Calu3 (cell line): ENCODE results near the gene DSE. TPM values are rescaled to one million over a fixed set of nuclear protein-coding genes. Genes with fewer than 3 reads are reported as not detected.

Source experiments
- BruUV-seq: library from RNA; stranded (reverse); fragments of 400-500 nt; replicated peaks from 2 replicates; lab custom pipeline; 2021; lab: Mats Ljungman, UMichigan
- CTCF ChIA-PET: fragments of 300-600 bp; sonication (Branson Sonifier 250); formaldehyde crosslinking; loops from one replicate; lab custom pipeline; 2022; ENCODE audit warnings: antibody characterized with exemption; lab: Charles Lee
- DNase-seq: peaks from one replicate; pipeline ENCODE4 v3.0.0; 2022
- H3K27ac Mint-ChIP-seq: one replicate; pipeline ENCODE4 v1.8.0; 2022; ENCODE audit warnings: mixed read lengths; ENCODE audit not compliant: unreplicated experiment
- H3K27me3 Mint-ChIP-seq: one replicate; pipeline ENCODE4 v1.8.0; 2022; ENCODE audit warnings: mixed read lengths; ENCODE audit not compliant: unreplicated experiment
- H3K36me3 Mint-ChIP-seq: one replicate; pipeline ENCODE4 v1.8.0; 2022; ENCODE audit warnings: mild to moderate bottlenecking, moderate library complexity, mixed read lengths; ENCODE audit not compliant: insufficient read depth, unreplicated experiment
- H3K4me1 Mint-ChIP-seq: one replicate; pipeline ENCODE4 v1.8.0; 2022; ENCODE audit warnings: mild to moderate bottlenecking, low read depth, mixed read lengths; ENCODE audit not compliant: unreplicated experiment
- H3K4me3 Mint-ChIP-seq: one replicate; pipeline ENCODE4 v1.8.0; 2022; ENCODE audit warnings: mild to moderate bottlenecking, low read depth, moderate library complexity, mixed read lengths; ENCODE audit not compliant: unreplicated experiment
- H3K9me3 Mint-ChIP-seq: one replicate; pipeline ENCODE4 v1.8.0; 2022; ENCODE audit warnings: low read depth, mixed read lengths; ENCODE audit not compliant: unreplicated experiment
- intact Hi-C: fragments of 100-400 bp; cut with micrococcal nuclease; formaldehyde crosslinking; loops from one replicate; pipeline ENCODE4 v1.10.0; 2022; ENCODE audit not compliant: unreplicated experiment
- total RNA-seq: library from RNA; stranded (reverse); gene quantifications from 2 replicates; pipeline ENCODE4 v1.2.3, GENCODE V29; 2022
- TF ChIP-seq, protein P1 (sequence below): fragments of 200-600 bp; IDR thresholded peaks from one replicate; pipeline ENCODE4 v1.8.0; 2022; ENCODE audit warnings: antibody characterized with exemption; ENCODE audit not compliant: unreplicated experiment

Gene DSE
- total RNA-seq, 1 experiment from 2014 or later: 43.8 TPM

GRCh38 chr6:116447052-116447451, 76.3 kb downstream of the DSE start:
- Mint-ChIP-seq H3K36me3 (peaks cover 12% of the 10 kb centered on the region), H3K9me3 (no peaks in the 10 kb centered on the region), H3K27ac (no peak overlapping the region), H3K27me3 (no peaks in the 10 kb centered on the region), H3K4me3 (no peak overlapping the region), H3K4me1 (peaks cover 61% of the 10 kb centered on the region)
- TF ChIP-seq, protein P1, sequence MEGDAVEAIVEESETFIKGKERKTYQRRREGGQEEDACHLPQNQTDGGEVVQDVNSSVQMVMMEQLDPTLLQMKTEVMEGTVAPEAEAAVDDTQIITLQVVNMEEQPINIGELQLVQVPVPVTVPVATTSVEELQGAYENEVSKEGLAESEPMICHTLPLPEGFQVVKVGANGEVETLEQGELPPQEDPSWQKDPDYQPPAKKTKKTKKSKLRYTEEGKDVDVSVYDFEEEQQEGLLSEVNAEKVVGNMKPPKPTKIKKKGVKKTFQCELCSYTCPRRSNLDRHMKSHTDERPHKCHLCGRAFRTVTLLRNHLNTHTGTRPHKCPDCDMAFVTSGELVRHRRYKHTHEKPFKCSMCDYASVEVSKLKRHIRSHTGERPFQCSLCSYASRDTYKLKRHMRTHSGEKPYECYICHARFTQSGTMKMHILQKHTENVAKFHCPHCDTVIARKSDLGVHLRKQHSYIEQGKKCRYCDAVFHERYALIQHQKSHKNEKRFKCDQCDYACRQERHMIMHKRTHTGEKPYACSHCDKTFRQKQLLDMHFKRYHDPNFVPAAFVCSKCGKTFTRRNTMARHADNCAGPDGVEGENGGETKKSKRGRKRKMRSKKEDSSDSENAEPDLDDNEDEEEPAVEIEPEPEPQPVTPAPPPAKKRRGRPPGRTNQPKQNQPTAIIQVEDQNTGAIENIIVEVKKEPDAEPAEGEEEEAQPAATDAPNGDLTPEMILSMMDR: no peak
- intact Hi-C loops: loop anchor here (2.0 kb wide), 1 partner anchor 64 kb away; the partner anchor contains the start of gene CALHM5
- CTCF ChIA-PET: interaction anchor here (0.8 to 1.9 kb wide), 5 partner anchors 36 to 178 kb away, joined by 3 to 9 read pairs (median 3); partner anchors contain the start of gene CALHM5
- DNase-seq: peak; percentile 8
- no TSS peak for BruUV-seq

GRCh38 chr6:116447496-116448011, 76.8 kb downstream of the DSE start:
- BruUV-seq: no TSS peak
- Mint-ChIP-seq H3K27ac (no peak overlapping the region), H3K9me3 (no peaks in the 10 kb centered on the region), H3K36me3 (peaks cover 12% of the 10 kb centered on the region), H3K27me3 (no peaks in the 10 kb centered on the region), H3K4me1 (peaks cover 61% of the 10 kb centered on the region), H3K4me3 (no peak overlapping the region)
- intact Hi-C loops: loop anchor here (2.0 kb wide), 1 partner anchor 63 kb away; the partner anchor contains the start of gene CALHM5
- TF ChIP-seq, protein P1: no peak
- CTCF ChIA-PET: interaction anchor here (1.9 kb wide), 1 partner anchor 160 kb away, joined by 9 read pairs; no protein-coding TSS in a partner anchor
- no peak for DNase-seq

GRCh38 chr6:116449565-116449964, 78.8 kb downstream of the DSE start:
- H3K36me3 Mint-ChIP-seq: peaks cover 12% of the 10 kb centered on the region
- no peaks in the 10 kb centered on the region for H3K9me3 Mint-ChIP-seq
- no peak overlapping the region for H3K27ac Mint-ChIP-seq
- H3K27me3 Mint-ChIP-seq: no peaks in the 10 kb centered on the region
- BruUV-seq: no TSS peak
- H3K4me1 Mint-ChIP-seq: peaks cover 65% of the 10 kb centered on the region
- DNase-seq: no peak
- TF ChIP-seq, protein P1: no peak
- CTCF ChIA-PET: no interaction called here
- no peak overlapping the region for H3K4me3 Mint-ChIP-seq
- intact Hi-C loops: no loop called here

- Mint-ChIP-seq H3K9me3 (no peaks in the 10 kb centered on the region), H3K27me3 (no peaks in the 10 kb centered on the region), H3K4me1 (peaks cover 62% of the 10 kb centered on the region), H3K27ac (peak overlapping the region; percentile 73), H3K36me3 (peaks cover 9% of the 10 kb centered on the region), H3K4me3 (peak overlapping the region; percentile 7)
- DNase-seq: no peak
- CTCF ChIA-PET: interaction anchor here (0.7 to 1.7 kb wide), 5 partner anchors 61 to 163 kb away, joined by 3 to 6 read pairs (median 3); partner anchors contain the start of gene CALHM5
- TF ChIP-seq, protein P1: no peak
- intact Hi-C loops: no loop called here
- no TSS peak for BruUV-seq
These were observed 79.5 kb downstream of the DSE start for GRCh38 chr6:116450185-116450710.
